H1 (cell line): ENCODE measurements around the gene BRD1. TPM values are rescaled to one million over a fixed set of nuclear protein-coding genes. Genes with fewer than 3 reads are reported as not detected.

Source experiments
- ATF3 ChIP-seq: IDR thresholded peaks from 2 replicates; pipeline ENCODE4 v1.6.1; 2011; ENCODE audit warnings: low read depth, mild to moderate bottlenecking, low read length; ENCODE audit not compliant: insufficient read depth
- BACH1 ChIP-seq: IDR thresholded peaks from 2 replicates; pipeline ENCODE4 v1.6.1; 2012; ENCODE audit warnings: low read length, improper control_type of control experiment
- CHD1 ChIP-seq: IDR thresholded peaks from 2 replicates; pipeline ENCODE4 v1.6.1; 2012; ENCODE audit warnings: low read depth, low read length, improper control_type of control experiment
- CTBP2 ChIP-seq: IDR thresholded peaks from 2 replicates; pipeline ENCODE4 v1.7.0; 2011; ENCODE audit warnings: borderline replicate concordance, mild to moderate bottlenecking, moderate library complexity, mixed read lengths, low read length; ENCODE audit not compliant: insufficient read depth, insufficient read length
- EP300 ChIP-seq, 2 experiments: IDR thresholded peaks; 1 replicate in 1 of 2; 2 replicates in 1 of 2; pipeline ENCODE4 v1.6.1; 2011 to 2012; ENCODE audit warnings: low read depth in 2 of 2, low read length in 2 of 2, mild to moderate bottlenecking in 2 of 2, borderline replicate concordance in 1 of 2, inconsistent platforms in 1 of 2, moderate library complexity in 1 of 2
- GTF2F1 ChIP-seq: IDR thresholded peaks from 2 replicates; pipeline ENCODE4 v1.6.1; 2012; ENCODE audit warnings: low read depth, low read length, improper control_type of control experiment, borderline replicate concordance
- JUN ChIP-seq: IDR thresholded peaks from 2 replicates; pipeline ENCODE4 v1.6.1; 2011; ENCODE audit warnings: low read depth, mild to moderate bottlenecking, improper control_type of control experiment, low read length
- MAFK ChIP-seq: IDR thresholded peaks from 2 replicates; pipeline ENCODE4 v1.6.1; 2012; ENCODE audit warnings: low read depth, mild to moderate bottlenecking, improper control_type of control experiment, low read length
- POU5F1 ChIP-seq: IDR thresholded peaks from 2 replicates; pipeline ENCODE4 v1.6.1; 2011; ENCODE audit warnings: low read depth, mild to moderate bottlenecking, low read length, moderate library complexity
- SIN3A ChIP-seq, 2 experiments: IDR thresholded peaks in 1 of 2; conservative IDR thresholded peaks in 1 of 2; 2 replicates each; pipeline ENCODE4 v1.6.1; 2011 to 2012; ENCODE audit warnings: low read length in 2 of 2, improper control_type of control experiment in 1 of 2, low read depth in 1 of 2, mild to moderate bottlenecking in 1 of 2
- SIX5 ChIP-seq: IDR thresholded peaks from 2 replicates; pipeline ENCODE4 v1.6.1; 2011; ENCODE audit warnings: mild to moderate bottlenecking, low read depth, low read length
- TBP ChIP-seq: IDR thresholded peaks from 2 replicates; pipeline ENCODE4 v1.6.1; 2011; ENCODE audit warnings: low read depth, low read length, improper control_type of control experiment
- polyA plus RNA-seq, 7 experiments: library from polyadenylated mRNA; depleted of rRNA in 3 of 7; stranded (reverse) in 5 of 7; unstranded in 2 of 7; fragments of >200 nt in 5 of 7; fragments of 200-250 nt in 2 of 7; gene quantifications; 1 replicate in 5 of 7; 2 replicates in 1 of 7; 4 replicates in 1 of 7; pipeline versions ENCODE4 v1.2.1 to v1.2.3, GENCODE V29; 2011 to 2013; ENCODE audit warnings: missing spikeins in 2 of 7, mixed read lengths in 2 of 7
- total RNA-seq: library from RNA; stranded (reverse); fragmentation: NEBNext Ultra II Directional; extraction: Animal tissue kit (Norgen Biotek cat#: 25700); gene quantifications from 2 replicates; pipeline ENCODE4 v1.2.1, GENCODE V29; 2021

BRD1 gene
- total and polyA plus RNA-seq, 2 of the 8 experiments (the other 6 are each of a cell fraction or from before 2014, with no cell fraction given): 6.8 to 34.0 TPM

GRCh38 chr22:49798486-49799151, 29.1 kb downstream of the BRD1 start (continued):
- TF ChIP-seq CTBP2: no peak
- no peak for TF ChIP-seq ATF3
- no peak for TF ChIP-seq SIN3A (conservative IDR thresholded peaks at IDR 0.05 in 1 of 2, IDR thresholded peaks at IDR 0.05 in 1 of 2; ENCODE audit: low read depth in 1 of 2, low read length in 2 of 2)
- no peak for TF ChIP-seq MAFK
- TF ChIP-seq BACH1: no peak
- TF ChIP-seq SIX5: no peak
- no peak for TF ChIP-seq JUN
- TF ChIP-seq TBP: no peak
- no peak for TF ChIP-seq CHD1
- no peak for TF ChIP-seq EP300 (IDR thresholded peaks at IDR 0.05; ENCODE audit: borderline replicate concordance in 1 of 2, low read depth in 2 of 2, low read length in 2 of 2)
- no peak for TF ChIP-seq GTF2F1
- no peak for TF ChIP-seq POU5F1
